Putamen (tissue), 1 donor: ENCODE data around the gene OGFOD3.

ENCODE experiments used
- DNase-seq: peaks from one replicate; pipeline ENCODE4 v3.0.0-alpha.2; 2016; ENCODE audit warnings: low spot score

OGFOD3 gene

GRCh38 chr17:82446649-82447048, 28.3 kb upstream of the OGFOD3 start:
- DNase-seq: no peak

- no peak for DNase-seq
These were observed 27.7 kb upstream of the OGFOD3 start for GRCh38 chr17:82446124-82446523.

DNA sequence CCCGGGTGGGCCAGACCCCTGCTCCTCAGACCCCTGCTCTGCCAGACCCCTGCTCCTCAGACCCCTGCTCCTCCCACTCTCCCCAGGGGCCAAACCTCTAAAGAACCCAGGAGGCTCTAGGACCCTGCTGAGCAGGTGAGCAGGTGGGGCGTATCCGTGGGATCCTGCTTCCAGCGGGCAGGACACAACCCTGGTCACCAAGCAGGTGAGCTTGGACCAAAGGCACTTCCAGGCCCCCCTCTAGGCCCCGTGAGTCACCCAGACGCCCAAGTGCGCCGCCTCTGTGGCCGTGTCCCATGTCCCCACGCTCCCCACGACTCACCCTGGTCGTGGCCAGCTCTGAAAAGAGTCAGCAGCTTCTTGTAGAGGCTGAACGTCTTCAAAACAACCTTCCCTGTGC, 27.2 kb upstream of the OGFOD3 start:
- DNase-seq: no peak

DNA sequence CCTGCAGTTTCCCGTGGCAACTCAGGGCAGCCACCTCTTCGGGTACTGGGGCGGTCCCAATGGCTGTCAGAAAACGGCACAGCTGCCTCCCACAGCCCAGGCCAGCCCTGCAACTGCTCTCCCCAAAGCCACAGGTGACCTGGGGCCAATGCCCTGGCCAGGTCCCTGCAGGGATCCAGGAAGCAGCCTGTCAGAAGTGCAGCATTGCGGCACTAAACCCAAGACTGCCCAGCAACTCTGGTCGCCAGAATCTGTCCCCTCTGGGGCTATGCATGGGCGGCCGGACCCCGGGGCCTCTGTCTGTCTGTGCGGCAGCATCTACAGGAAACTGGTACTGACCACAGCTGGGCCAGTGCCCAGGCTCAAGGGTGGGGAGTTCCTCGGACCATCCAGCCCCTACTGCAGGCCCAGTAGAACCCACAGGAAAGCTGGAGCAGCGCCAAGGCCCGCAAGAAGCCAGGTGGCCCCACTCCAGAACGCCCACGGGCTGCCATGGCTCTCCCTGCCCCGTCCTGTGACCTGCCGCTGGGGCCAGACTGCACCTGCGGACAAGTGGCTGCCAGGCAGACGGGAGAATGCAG, 26.6 kb upstream of the OGFOD3 start:
- DNase-seq: no peak

DNA sequence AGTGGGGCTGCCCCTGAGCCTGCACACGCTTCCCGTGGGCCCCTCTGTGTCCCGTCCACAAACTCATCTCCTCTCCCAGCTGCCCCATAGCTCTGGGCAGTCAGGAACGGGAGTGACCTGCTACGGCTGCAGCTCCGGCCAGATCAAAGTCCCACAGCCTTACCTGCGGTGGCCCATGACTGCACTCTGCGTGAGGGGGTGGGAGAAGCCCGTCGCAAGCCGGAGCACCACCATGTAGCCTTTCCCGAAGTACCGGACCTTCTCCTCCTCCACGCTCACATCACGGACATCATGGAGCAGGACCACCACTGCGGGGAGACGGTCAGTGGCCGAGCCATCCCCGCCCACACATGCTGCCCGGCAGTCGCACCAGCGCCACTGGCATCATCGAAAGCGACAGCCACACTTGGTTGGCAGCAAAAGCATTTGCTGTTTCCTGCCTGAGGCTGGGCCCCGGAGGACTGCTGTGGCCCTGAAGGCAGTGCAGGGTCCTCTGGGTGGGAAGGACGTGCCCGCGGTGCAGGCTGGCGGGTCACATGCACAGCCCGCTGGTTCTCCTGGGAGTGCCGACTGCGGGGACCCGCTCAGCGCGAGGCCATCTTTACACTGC, 26.0 kb upstream of the OGFOD3 start:
- DNase-seq: no peak

DNA sequence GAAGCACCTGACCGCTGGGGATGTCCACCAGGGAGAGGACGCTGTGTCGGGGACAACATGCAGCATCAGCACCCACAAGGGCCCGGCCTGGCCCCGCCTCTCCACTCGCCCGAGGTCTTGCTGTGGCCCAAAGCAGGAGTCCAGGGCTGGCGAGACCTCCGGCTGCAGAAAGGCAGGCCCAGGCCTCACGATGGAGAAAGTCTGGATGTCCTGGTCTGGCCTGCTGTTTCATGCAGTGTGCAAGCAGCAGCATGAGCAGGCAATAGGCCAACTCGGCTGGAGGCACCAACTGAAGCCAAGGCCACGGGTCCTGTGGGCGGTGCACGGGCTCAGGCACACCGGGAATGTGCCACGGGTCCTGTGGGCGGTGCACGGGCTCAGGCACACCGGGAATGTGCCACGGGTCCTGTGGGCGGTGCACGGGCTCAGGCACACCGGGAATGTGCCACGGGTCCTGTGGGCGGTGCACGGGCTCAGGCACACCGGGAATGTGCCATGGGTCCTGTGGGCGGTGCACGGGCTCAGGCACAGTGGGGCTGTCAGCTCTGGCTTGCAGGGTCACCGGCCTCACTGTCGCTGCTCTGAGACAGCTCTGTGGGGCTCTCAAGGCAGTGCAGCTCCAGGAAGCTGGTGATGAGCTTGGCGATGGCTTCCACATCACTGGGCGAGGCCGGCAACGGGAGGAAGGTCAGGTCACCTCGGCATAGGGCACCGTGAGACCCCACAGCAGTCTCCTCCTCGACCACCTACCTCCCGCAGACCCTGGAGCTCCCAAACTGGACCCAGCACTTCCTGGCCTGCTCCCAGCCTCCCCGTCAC, 25.3 kb upstream of the OGFOD3 start:
- no peak for DNase-seq

DNA sequence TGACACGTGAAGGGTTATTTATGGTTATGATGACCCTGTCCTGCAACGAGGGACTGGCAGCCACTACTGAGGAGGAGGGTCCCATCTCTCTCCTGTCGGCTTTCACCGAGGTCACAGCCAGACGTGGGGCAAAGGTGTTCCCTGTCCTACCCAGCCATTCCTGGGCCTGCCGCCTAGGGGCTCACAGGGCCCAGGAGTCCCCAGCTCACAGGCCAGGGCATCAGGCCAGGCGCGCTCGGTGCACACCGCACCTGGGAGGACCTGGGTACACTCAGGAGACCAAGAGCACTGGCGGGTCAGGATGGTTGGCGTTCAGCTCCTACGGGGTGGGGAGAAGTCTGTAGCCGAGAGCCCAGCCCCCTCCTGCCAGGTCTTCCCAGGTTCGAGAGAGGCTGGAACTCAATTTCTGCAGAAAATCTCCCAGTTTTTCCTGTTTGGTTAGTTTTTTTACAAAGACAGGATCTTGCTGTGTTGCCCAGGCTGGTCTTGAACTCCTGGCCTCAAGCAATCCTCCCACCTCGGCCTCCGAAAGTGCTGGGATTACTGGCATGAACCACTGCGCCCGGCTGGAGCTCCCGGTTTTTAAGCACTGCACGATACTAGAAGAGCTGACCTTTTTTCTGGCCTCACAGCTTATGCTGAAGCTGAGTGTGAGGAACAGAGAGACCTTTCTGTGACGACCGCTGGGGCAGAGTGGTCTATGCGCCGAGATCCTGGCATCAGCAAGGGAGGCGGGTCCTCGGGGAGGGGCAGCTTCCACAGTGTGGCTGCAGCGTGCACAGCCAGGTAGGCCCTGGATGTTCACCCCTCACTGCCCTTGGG, 24.5 kb upstream of the OGFOD3 start:
- no peak for DNase-seq

DNA sequence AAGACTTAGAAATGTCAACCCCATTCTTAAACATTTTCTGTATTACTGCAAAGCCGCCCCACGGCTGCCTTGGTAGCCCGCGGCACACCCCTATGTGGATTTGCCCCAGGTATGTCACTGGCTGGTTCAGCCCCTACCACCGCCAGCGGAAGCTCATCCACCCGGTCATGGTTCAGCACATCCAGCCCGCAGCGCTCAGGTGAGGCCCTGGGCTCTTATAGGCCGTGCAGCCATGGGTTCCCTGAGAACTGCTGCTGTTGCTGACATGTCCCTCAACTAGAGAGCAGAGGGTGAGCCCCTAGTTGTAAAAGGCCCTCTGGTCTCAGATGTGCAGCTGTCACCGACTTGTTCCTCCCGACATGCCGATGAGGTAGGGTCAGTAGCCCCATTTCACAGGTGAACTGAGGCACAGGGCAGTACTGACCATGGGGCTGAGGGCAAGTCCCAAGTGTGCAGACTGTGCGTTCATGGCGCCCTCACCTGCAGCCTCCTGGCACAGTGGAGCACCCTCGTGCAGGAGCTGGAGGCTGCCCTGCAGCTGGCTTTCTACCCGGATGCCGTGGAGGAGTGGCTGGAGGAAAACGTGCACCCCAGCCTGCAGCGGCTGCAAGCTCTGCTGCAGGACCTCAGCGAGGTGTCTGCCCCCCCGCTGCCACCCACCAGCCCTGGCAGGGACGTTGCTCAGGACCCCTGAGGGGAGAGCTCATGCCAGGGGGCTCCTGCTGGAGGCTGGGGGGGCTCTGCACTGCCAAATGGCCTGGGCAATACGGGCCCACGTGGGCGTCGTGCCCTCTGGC, 23.5 kb upstream of the OGFOD3 start:
- no peak for DNase-seq

DNA sequence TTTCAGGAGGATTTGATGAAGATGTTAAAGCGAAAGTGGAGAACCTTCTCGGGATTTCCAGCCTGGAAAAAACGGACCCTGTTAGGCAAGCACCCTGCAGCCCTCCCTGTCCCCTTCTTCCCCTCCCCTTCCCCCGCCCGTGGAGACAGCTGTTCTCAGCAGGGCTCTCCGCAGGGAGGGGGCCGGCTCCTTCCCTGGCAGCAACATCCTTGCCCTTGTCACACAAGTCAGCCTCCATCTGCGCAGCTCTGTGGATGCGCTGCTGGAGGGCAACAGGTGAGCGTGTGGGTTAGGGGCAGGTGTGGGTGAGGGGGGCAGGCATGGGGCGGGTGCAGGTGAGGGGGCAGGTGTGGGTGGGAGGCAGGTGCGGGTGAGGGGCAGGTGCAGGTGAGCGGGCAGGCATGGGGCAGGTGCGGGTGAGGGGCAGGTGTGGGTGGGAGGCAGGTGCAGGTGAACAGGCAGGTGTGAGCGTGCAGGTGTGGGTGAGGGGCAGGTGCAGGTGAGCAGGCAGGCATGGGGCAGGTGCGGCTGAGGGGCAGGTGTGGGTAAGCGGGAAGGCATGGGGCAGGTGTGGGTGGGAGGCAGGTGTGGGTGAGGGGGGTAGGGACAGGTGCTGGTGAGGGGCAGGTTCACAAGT, 22.7 kb upstream of the OGFOD3 start:
- no peak for DNase-seq

- no peak for DNase-seq
These were observed 22.1 kb upstream of the OGFOD3 start for GRCh38 chr17:82440469-82440981.

DNA sequence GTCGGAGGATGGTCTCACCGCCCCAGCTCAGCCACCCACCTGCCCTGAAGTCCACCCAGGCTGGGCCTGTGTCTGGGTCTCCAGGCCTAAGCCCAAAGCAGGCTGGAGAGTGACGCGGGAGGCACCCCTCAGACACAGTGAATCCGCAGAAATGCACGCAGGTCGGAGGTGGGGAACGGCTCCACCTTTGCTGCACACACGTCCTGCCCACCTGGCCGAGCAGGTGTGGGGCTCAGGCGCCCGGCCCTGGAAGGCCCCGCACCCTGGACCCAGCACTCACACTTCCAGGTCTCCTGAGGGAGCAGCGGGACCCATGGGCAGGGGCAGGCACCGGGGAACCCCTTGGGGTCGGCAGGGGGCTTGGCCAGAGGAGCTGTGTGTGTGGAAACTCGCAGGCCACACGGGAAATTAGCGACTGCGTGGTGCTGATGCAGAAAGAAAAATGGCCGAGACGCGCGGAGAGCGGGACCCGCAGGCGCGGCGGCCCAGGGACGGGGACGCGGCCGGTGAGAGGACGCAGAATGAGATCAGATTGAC, 21.5 kb upstream of the OGFOD3 start:
- no peak for DNase-seq

GRCh38 chr17:82439194-82439828, 20.9 kb upstream of the OGFOD3 start:
- no peak for DNase-seq

GRCh38 chr17:82438401-82439193, 20.2 kb upstream of the OGFOD3 start:
- DNase-seq: no peak

GRCh38 chr17:82437325-82437668, 18.9 kb upstream of the OGFOD3 start:
- DNase-seq: no peak

DNA sequence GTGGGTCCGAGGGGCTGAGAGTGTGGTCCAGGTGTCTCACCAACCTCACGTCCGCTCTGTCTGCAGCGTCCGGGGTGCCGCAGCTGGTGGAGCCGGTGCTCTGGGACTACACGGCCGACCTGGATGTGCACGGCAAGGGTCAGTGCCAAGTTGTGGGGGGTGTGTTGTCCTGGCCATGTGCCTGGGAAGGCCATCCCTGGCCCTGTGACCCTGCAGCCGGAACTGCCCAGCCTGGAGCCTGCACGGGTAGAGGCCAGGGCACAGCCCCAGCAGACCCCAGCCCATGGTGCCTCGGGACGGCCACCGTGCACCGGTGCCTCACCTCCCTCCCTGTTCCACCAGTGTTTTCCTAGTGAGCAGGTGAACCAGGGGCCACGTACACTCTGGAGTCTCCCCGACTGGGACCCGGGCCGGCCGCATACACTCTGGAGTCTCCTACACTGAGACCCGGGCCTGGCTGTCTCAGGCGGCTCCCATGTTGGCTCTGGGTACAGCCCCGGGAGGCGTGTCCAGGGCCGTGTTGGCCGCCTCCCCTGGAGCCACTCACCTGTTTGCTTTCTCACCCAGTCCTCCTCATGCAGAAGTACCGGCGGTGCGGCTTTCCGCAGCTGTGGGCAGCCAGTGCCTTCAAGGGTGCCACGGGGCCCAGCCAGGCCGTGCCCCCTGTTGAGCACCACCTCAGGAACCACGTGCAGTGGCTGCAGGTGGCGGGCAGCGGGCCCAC, 18.4 kb upstream of the OGFOD3 start:
- no peak for DNase-seq

- no peak for DNase-seq
These were observed 17.5 kb upstream of the OGFOD3 start for GRCh38 chr17:82435601-82436583.

- no peak for DNase-seq
These were observed 16.7 kb upstream of the OGFOD3 start for GRCh38 chr17:82435103-82435502.

DNA sequence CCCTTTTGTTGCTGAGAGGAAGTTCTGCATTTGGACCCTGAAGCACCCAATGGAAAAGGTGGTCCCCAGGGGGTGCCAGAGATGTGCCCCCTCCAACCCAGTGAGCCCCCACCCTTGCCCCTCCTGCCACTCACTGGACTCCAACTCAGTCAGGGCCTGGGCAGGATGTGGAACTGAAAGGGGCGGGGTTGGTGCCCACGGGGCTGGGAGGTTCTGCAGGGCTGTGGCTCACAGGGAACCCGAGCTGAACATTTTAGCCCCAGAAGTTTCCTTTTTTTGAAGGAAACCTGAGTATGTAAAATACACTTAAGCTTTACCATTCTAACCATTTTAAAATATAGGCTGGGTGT, 15.8 kb upstream of the OGFOD3 start:
- DNase-seq: no peak
